GM12878 (cell line): ENCODE measurements around the gene TMEM132C.

ENCODE experiments used
- BHLHE40 ChIP-seq, 2 experiments: fragments of 450-650 bp in 1 of 2; IDR thresholded peaks; 2 replicates each; pipeline ENCODE4 v1.6.1; 2011 to 2017; ENCODE audit warnings: low read depth in 2 of 2, borderline replicate concordance in 1 of 2, improper control_type of control experiment in 1 of 2, low read length in 1 of 2, mild to moderate bottlenecking in 1 of 2
- CBFB ChIP-seq: IDR thresholded peaks from 2 replicates; pipeline ENCODE4 v1.6.1; 2016; ENCODE audit warnings: antibody characterized with exemption, low read depth
- CTCF ChIP-seq, 3 experiments: IDR thresholded peaks in 2 of 3; conservative IDR thresholded peaks in 1 of 3; 2 replicates each; pipeline ENCODE4 v1.5.1; 2011; ENCODE audit warnings: low read depth in 3 of 3, low read length in 3 of 3, mild to moderate bottlenecking in 3 of 3, control low read depth in 2 of 3, moderate library complexity in 2 of 3, inconsistent platforms in 1 of 3, mixed read lengths in 1 of 3; ENCODE audit not compliant: control insufficient read depth in 2 of 3, insufficient read depth in 1 of 3; ENCODE audit errors: extremely low read depth in 1 of 3
- MYC ChIP-seq: IDR thresholded peaks from 2 replicates; pipeline ENCODE4 v1.6.1; 2011; ENCODE audit warnings: mild to moderate bottlenecking, low read length, moderate library complexity, inconsistent platforms; ENCODE audit not compliant: insufficient read depth, insufficient replicate concordance, insufficient read length, severe bottlenecking
- POLR2A ChIP-seq: IDR thresholded peaks from 2 replicates; pipeline ENCODE4 v1.6.1; 2011; ENCODE audit warnings: low read depth, mild to moderate bottlenecking, low read length
- POLR2AphosphoS2 ChIP-seq: IDR thresholded peaks from 2 replicates; pipeline ENCODE4 v1.6.1; 2011; ENCODE audit warnings: low read depth, mild to moderate bottlenecking, low read length, improper control_type of control experiment, moderate library complexity
- SIN3A ChIP-seq: IDR thresholded peaks from 2 replicates; pipeline ENCODE4 v1.6.1; 2012; ENCODE audit warnings: low read depth, low read length, improper control_type of control experiment
- SMC3 ChIP-seq: IDR thresholded peaks from 2 replicates; pipeline ENCODE4 v1.6.1; 2011; ENCODE audit warnings: low read length, improper control_type of control experiment, borderline replicate concordance
- SP1 ChIP-seq: IDR thresholded peaks from one replicate; pipeline ENCODE4 v1.6.1; 2011; ENCODE audit warnings: low read depth, low read length
- TAF1 ChIP-seq: IDR thresholded peaks from 2 replicates; pipeline ENCODE4 v1.6.1; 2011; ENCODE audit warnings: mild to moderate bottlenecking, low read depth, low read length, borderline replicate concordance
- USF2 ChIP-seq: IDR thresholded peaks from 2 replicates; pipeline ENCODE4 v1.6.1; 2011; ENCODE audit warnings: low read depth, low read length, improper control_type of control experiment, borderline replicate concordance
- YBX1 ChIP-seq: fragments of 450-650 bp; IDR thresholded peaks from 2 replicates; pipeline ENCODE4 v1.6.1; 2016; ENCODE audit warnings: antibody characterized with exemption
- YY1 ChIP-seq: IDR thresholded peaks from 2 replicates; pipeline ENCODE4 v1.6.1; 2011; ENCODE audit warnings: low read depth, mild to moderate bottlenecking, low read length
- ZBTB11 ChIP-seq: fragments of 450-650 bp; formaldehyde crosslinking; IDR thresholded peaks from 2 replicates; pipeline ENCODE4 v1.5.0; 2022; ENCODE audit warnings: mild to moderate bottlenecking, missing genetic modification characterization

- no peak for TF ChIP-seq YBX1
- no peak for TF ChIP-seq CTCF (IDR thresholded peaks at IDR 0.05 in 2 of 3, conservative IDR thresholded peaks at IDR 0.05 in 1 of 3; ENCODE audit: control insufficient read depth in 2 of 3, extremely low read depth in 1 of 3, insufficient read depth in 1 of 3, low read depth in 3 of 3, low read length in 3 of 3)
- no peak for TF ChIP-seq YY1
- TF ChIP-seq TAF1, result no peak
- no peak for TF ChIP-seq SIN3A
- no peak for TF ChIP-seq SP1
- no peak for TF ChIP-seq USF2
- TF ChIP-seq POLR2A, result no peak
- TF ChIP-seq CBFB, result no peak
- TF ChIP-seq MYC, result no peak
- TF ChIP-seq SMC3, result no peak
- no peak for TF ChIP-seq ZBTB11 (CRISPR knock-in tag)
- TF ChIP-seq BHLHE40 (IDR thresholded peaks at IDR 0.05; ENCODE audit: borderline replicate concordance in 1 of 2, low read depth in 2 of 2, low read length in 1 of 2), result no peak
- no peak for TF ChIP-seq POLR2AphosphoS2
These were observed 342.9 kb downstream of the TMEM132C start for GRCh38 chr12:128609861-128610260.
